Upper lobe of right lung (tissue), 1 donor: ENCODE measurements around the gene ARID3B. TPM values are rescaled to one million over a fixed set of nuclear protein-coding genes. Genes with fewer than 3 reads are reported as not detected.
"Not testable (repeated sequence)": the region's sequence is repeated elsewhere in the genome, so short reads cannot be mapped to it uniquely, and the experiment has no call there.

Experiments
- ATAC-seq: fragments of 200-7000 bp; cut with Tn5 transposase; one replicate; pipeline ENCODE4 v1.9.1; 2020; ENCODE audit warnings: mild to moderate bottlenecking, moderate library complexity
- DNase-seq: peaks from one replicate; pipeline ENCODE4 v3.0.0-alpha.2; 2020
- H3K27ac ChIP-seq: fragments of 200-600 bp; one replicate; pipeline ENCODE4 v1.8.0; 2022
- H3K27me3 ChIP-seq: fragments of 200-600 bp; one replicate; pipeline ENCODE4 v1.8.0; 2022; ENCODE audit warnings: mild to moderate bottlenecking
- H3K36me3 ChIP-seq: fragments of 200-600 bp; one replicate; pipeline ENCODE4 v1.8.0; 2022
- H3K4me1 ChIP-seq: fragments of 200-600 bp; one replicate; pipeline ENCODE4 v1.8.0; 2022
- H3K4me3 ChIP-seq: fragments of 200-600 bp; one replicate; pipeline ENCODE4 v1.8.0; 2022; ENCODE audit warnings: mild to moderate bottlenecking
- H3K9me3 ChIP-seq: fragments of 200-600 bp; one replicate; pipeline ENCODE4 v1.8.0; 2022
- intact Hi-C: fragments of 100-400 bp; cut with DNase I; formaldehyde crosslinking; loops from one replicate; pipeline ENCODE4 v1.11.0; 2022
- total RNA-seq: library from RNA; stranded (reverse); fragmentation: NEBNext Ultra II Directional; extraction: Animal tissue kit (Norgen Biotek cat#: 25700); gene quantifications from one replicate; pipeline ENCODE4 v1.2.1, GENCODE V29; 2021
- TF ChIP-seq, protein P1 (sequence below): fragments of 200-600 bp; IDR thresholded peaks from one replicate; pipeline ENCODE4 v1.8.0; 2022; ENCODE audit warnings: antibody characterized with exemption
- donor health status: DM: no; HTN: yes; CAD: no; lungs with severe emphysema.

Gene ARID3B
- total RNA-seq, 1 donor from 2014 or later = 10.7 TPM

DNA sequence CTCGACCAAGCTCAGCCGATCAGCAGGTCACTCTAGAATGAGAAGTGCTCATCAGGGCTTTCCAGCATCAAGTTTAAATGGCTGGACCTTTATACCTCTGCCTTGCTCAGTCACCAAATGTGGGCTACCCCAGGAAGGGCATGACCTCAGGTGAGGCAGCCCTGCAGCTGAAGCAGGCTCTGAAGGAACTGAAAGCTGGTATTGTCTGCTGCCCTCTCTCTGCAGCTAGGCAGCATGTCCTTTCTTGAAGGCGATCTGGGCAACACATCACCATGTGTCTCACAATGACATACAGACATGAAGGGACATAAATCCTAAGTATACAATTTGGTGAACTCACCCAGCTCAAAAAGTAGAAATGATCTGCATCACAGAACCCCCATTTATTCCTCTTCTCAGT lies 38.7 kb upstream of the ARID3B start:
- ATAC-seq = no peak
- Histone ChIP-seq H3K27ac (no peak overlapping the region), H3K9me3 (no peaks in the 10 kb centered on the region), H3K27me3 (no peaks in the 10 kb centered on the region), H3K4me3 (no peak overlapping the region), H3K4me1 (no peaks in the 10 kb centered on the region), H3K36me3 (no peaks in the 10 kb centered on the region)
- no peak for DNase-seq
- TF ChIP-seq, protein P1, sequence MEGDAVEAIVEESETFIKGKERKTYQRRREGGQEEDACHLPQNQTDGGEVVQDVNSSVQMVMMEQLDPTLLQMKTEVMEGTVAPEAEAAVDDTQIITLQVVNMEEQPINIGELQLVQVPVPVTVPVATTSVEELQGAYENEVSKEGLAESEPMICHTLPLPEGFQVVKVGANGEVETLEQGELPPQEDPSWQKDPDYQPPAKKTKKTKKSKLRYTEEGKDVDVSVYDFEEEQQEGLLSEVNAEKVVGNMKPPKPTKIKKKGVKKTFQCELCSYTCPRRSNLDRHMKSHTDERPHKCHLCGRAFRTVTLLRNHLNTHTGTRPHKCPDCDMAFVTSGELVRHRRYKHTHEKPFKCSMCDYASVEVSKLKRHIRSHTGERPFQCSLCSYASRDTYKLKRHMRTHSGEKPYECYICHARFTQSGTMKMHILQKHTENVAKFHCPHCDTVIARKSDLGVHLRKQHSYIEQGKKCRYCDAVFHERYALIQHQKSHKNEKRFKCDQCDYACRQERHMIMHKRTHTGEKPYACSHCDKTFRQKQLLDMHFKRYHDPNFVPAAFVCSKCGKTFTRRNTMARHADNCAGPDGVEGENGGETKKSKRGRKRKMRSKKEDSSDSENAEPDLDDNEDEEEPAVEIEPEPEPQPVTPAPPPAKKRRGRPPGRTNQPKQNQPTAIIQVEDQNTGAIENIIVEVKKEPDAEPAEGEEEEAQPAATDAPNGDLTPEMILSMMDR = no peak
- intact Hi-C loops = no loop called here

DNA sequence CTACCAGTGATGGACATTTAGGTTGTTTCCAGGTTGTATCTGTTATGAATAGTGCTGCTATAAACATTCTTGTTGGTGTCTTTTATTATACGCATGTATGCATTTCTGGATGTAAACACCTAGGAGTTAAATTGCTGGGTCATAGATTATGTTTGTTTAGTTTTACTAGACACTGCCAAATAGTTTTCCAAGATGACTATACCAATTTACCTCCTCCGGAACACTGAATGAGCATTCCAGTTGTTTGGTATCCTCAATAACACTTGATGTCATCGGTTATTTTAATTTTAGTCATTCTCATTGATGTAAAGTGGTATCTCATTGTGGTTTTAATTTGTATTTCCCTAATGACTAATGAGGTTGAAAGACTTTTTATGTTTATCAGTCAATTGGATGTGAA lies 36.6 kb upstream of the ARID3B start:
- intact Hi-C loops = no loop called here
- Histone ChIP-seq H3K4me3 (no peak overlapping the region), H3K27me3 (no peaks in the 10 kb centered on the region), H3K27ac (no peak overlapping the region), H3K4me1 (no peaks in the 10 kb centered on the region), H3K9me3 (no peaks in the 10 kb centered on the region), H3K36me3 (no peaks in the 10 kb centered on the region)
- DNase-seq (no peak), ATAC-seq (no peak)
- TF ChIP-seq, protein P1 = no peak

DNA sequence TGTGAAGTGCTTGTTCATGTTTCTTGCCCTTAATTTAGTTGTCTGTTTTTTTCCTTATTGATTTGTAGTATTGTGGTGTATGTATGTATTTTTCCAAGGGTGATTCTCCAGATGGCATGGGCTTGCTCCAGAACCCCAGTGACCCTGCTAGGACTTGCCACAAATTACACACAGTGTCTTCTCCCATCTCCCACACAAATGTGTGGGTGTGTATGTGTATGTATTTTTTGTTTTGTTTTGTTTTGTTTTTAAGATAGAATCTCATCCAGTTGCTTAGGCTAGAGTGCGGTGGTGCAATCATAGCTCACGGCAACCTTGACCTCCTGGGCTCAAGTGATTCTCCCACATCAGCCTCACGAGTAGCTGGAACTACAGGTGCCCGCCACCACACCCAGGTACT lies 36.2 kb upstream of the ARID3B start:
- H3K4me3 ChIP-seq = no peak overlapping the region
- H3K27ac ChIP-seq = no peak overlapping the region
- H3K36me3 ChIP-seq = no peaks in the 10 kb centered on the region
- no peaks in the 10 kb centered on the region for H3K27me3 ChIP-seq
- DNase-seq (peak; percentile 9), ATAC-seq (no peak)
- H3K9me3 ChIP-seq = no peaks in the 10 kb centered on the region
- intact Hi-C loops = no loop called here
- TF ChIP-seq, protein P1 = no peak
- no peaks in the 10 kb centered on the region for H3K4me1 ChIP-seq

DNA sequence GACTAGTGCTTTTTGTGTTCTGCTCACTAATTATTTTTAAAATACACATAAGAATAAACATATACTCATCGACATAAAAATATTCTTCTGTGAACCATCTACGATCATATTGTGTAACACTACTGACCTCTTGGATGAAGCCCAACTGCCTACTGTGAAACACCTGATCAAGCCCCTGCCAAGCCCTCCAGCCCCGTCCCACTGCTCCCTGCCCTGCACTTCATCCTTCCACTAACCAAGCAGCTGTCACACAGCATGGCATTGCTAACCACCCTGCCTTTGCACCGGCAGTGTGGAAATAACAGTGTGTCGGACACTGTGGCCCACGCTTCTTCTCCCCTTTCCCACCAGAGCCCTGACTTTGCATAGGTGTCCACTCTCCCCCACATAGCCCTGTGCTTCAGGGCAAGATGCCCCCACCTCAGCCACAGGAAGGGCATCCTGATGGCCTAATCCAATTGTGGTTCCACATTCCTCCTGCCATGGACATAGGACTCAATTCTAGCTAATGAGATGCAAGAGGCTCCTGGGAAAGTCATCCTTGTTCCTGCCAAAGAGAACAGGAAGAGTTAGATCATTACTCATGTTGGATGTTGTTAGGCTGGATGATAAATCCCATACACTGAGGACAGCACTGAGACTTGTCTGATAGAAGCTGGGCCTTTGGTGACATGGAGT lies 35.0 kb upstream of the ARID3B start:
- H3K27ac ChIP-seq = no peak overlapping the region
- DNase-seq = peak; percentile 25
- H3K27me3 ChIP-seq = no peaks in the 10 kb centered on the region
- TF ChIP-seq, protein P1 = no peak
- intact Hi-C loops = no loop called here
- H3K9me3 ChIP-seq = no peaks in the 10 kb centered on the region
- no peak overlapping the region for H3K4me3 ChIP-seq
- H3K4me1 ChIP-seq = no peaks in the 10 kb centered on the region
- no peak for ATAC-seq
- H3K36me3 ChIP-seq = no peaks in the 10 kb centered on the region

DNA sequence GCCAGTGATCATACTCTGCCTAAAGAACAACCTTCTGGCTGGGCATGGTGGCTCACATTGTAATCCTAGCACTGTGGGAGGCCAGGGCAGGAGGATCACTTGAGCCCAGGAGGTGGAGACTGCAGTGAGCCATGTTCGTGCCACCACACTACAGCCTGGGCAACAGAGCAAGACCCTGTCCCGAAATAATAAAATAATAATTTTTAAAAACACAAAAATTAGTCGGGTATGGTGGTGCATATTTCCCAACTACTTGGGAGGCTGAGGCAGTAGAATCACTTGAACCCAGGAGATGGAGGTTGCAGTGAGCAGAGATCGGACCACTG lies 34.5 kb upstream of the ARID3B start:
- intact Hi-C loops = no loop called here
- Histone ChIP-seq H3K27ac (no peak overlapping the region), H3K4me3 (no peak overlapping the region), H3K4me1 (no peaks in the 10 kb centered on the region), H3K27me3 (no peaks in the 10 kb centered on the region), H3K9me3 (no peaks in the 10 kb centered on the region), H3K36me3 (no peaks in the 10 kb centered on the region)
- DNase-seq (peak; percentile 10), ATAC-seq (no peak)
- TF ChIP-seq, protein P1 = no peak

DNA sequence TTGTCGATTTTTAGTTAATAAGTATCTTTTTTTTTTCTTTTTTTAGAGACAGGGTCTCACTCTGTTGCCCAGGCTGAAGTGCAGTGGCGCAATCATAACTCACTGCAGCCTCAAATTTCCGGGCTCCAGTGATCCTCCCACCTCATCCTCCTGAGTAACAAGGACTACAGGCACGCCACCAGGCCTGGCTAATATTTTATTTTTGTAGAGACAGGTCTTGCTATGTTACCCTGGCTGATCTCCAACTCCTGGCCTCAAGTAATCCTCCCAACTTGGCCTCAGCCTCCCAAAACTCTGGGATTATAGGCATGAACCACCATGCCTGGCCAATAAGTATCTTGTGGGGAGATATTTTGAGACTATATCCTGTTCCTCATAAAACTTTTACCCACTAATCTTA lies 29.4 kb upstream of the ARID3B start:
- intact Hi-C loops = no loop called here

DNA sequence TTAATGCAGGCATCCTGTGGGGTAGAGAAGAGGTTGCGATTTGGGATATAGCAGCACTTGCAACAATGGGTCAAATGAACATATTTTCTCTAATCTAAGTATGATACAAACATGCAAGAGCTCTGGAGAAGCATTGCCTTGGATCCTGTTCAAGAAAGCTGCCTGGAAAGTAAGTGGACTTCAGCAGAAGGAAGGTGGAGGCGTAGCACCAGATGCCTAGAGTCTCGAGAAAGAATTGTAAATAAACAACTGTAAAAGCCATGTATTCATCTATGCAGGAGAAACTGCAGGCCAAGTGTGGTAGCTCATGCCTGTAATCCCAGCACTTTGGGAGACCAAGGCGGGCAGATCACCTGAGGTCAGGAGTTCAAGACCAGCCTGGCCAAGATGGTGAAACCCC lies 27.0 kb upstream of the ARID3B start:
- H3K27ac ChIP-seq, intact Hi-C loops, H3K4me1 ChIP-seq, H3K4me3 ChIP-seq, H3K27me3 ChIP-seq, ATAC-seq, DNase-seq, H3K36me3 ChIP-seq, H3K9me3 ChIP-seq: not testable (repeated sequence)

More for the DNA sequence above, 29.4 kb upstream of the ARID3B start:
- Histone ChIP-seq H3K27me3 (no peaks in the 10 kb centered on the region), H3K27ac (peak overlapping the region; percentile 43), H3K4me1 (no peaks in the 10 kb centered on the region), H3K36me3 (no peaks in the 10 kb centered on the region), H3K9me3 (no peaks in the 10 kb centered on the region), H3K4me3 (no peak overlapping the region)
- DNase-seq (peak; percentile 37), ATAC-seq (peak; percentile 26)
- TF ChIP-seq, protein P1 = no peak
